NB4 (cell line): ENCODE measurements around the gene GNRHR.

Source experiments
- CTCF ChIP-seq: IDR thresholded peaks from one replicate; pipeline ENCODE4 v1.5.1; 2012; ENCODE audit warnings: low read depth, low read length
- MAX ChIP-seq: IDR thresholded peaks from 2 replicates; pipeline ENCODE4 v1.6.1; 2011; ENCODE audit warnings: low read depth, low read length
- MYC ChIP-seq: IDR thresholded peaks from 2 replicates; pipeline ENCODE4 v1.6.1; 2011; ENCODE audit warnings: low read depth, low read length
- POLR2A ChIP-seq: IDR thresholded peaks from 2 replicates; pipeline ENCODE4 v1.6.1; 2011; ENCODE audit warnings: mild to moderate bottlenecking; ENCODE audit not compliant: insufficient read length; ENCODE audit errors: extremely low read depth

- TF ChIP-seq CTCF (no peak), POLR2A (no peak), MAX (no peak), MYC (no peak)
Measured at GRCh38 chr4:67790721-67791120, 36.5 kb upstream of the GNRHR start.
